DMS 273 (cell line): Measurements from ENCODE around the gene PAPLN.
A peak's percentile ranks its signal among the peaks of the same experiment; 100 is the strongest.

Experiments used
- DNase-seq: peaks from one replicate; lab custom pipeline; 2025; ENCODE audit not compliant: unreplicated experiment; lab: John Stamatoyannopoulos, UW

PAPLN gene

DNA sequence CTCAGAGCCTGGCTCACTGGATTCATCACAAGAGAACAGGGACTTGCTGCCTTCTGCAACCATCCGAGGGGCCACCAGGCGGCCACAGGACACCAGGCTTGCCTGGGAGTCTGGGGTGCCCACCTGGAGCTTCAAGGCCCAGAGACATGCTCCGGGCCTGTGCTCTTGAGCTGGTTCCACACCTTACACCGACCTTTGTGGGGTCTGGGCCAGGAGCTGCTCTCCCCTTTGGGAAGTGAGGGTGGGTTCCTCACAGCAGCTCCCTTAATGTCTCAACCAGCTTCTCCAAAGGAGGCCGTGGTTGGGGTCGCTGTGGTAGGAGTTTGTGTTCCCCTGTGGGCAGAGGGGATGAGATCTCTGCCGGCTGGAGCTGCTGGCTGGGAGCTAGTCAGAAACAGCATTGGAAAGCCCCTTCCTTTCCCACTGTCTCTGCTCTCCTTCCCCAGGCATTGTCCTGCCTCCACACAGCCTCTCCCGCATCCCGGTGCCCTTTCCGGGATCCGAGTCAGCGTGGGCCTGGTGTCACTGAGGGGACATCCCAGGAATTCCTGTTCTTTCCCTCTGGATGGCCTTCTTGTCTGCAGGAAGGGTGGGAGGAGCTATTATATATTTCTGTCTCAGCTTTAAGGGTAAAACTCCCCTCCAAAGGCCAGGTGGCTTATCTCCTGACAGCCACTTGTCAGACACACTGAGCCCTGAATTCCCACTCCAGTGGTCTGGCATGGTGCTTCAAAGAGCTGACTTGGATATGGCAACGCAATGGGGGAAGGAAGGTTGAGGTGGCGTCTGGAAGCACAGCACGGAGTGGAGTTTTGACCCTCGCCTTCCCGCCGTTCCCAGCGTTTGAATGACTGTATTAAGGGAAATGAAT lies 5.1 kb upstream of the PAPLN start:
- peak; percentile 49 for DNase-seq

DNA sequence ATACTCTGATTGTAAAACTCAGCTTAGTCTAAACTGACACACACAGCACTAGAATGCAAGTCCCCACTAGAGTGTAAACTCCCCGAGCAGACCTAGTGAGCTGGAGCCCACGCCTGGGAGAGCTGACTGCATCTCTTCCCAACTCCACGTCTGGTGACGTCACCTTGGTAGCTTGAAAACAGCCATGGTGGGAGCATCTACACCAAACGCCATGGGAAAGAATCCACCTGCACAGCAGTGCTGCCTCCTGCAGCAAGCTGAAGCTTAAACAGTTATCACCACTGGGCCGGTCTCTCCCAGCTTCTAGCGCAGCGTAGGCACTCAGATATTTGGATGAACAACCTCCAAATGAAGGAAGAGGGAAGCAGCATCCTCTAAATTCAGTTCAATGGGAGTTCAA lies 4.3 kb upstream of the PAPLN start:
- DNase-seq = no peak

DNA sequence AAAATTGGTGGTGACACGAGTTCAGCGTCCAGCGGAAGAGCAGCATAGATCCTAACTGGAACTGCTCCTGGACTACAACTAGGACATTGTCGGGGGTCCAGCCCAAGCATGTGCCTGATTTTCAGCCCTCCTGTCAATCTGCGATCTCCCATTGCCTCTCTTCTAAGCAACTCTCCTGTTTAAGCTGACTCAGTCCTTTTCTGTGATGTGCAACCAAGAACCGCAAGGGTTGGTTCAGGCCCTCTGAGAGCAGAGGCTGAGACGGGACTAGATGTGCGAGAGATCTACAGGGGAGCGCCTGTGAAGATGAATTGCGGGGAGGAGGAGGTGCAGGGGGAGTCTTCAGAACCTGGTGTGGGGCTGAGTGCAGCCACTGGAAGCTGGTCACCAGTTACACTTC lies 3.7 kb upstream of the PAPLN start:
- no peak for DNase-seq

- no peak for DNase-seq
Measured at GRCh38 chr14:73234029-73234428, 3.3 kb upstream of the PAPLN start.

GRCh38 chr14:73234586-73235394 lies 2.5 kb upstream of the PAPLN start:
- DNase-seq = no peak

DNA sequence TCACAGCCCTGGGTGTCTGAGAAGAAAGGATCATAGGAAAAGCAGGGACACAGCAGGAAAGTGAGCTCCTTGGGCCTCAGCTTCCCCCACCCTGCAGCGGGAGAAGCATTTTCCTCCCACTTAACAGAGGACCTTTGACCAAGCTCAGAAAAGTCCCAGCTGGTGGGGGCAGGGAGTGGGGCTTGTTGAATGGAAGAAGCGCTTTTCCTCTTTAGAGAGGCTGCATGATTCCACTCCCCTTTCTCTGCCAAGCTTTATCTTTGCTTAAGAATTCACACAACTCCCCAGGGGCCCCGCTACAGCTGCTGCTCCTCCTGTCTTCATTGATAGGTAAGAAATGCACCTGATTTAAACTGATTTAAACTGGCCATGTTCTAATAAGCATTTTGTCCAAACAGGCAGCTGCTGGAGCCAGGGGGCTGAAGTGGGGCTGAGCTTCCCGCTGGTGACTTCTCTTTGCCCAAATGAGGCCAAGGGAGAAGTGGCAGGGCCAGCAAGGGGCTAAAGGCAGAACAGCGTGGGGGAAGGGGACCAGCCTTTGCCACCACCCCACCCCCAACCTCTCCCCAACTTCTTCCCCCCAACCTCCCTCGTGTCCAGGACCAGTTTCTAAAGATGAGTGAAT lies 1.7 kb upstream of the PAPLN start:
- peak; percentile 58 for DNase-seq

DNA sequence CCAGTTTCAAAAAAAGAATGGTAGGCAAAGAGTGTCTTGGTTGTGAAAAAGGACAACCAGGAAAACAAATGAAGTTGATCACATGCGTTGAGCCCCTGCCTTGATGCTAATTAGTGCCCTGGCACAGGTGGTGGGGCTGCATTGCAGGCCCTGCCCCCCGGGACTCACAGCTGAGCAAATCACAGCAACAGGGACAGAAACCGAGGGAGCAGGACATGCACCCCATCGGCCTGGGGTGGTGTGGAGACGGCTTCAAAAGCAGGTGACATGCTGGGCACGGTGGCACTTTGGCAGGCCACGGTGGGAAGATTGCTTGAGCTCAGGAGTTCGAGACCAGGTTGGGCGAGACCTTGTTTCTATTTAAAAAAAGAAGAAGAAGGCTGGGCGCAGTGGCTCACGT lies 1.1 kb upstream of the PAPLN start:
- DNase-seq = peak; percentile 37

GRCh38 chr14:73236752-73237218 lies 521 bp upstream of the PAPLN start:
- no peak for DNase-seq

- peak; percentile 59 for DNase-seq
Measured at GRCh38 chr14:73237786-73238423, 599 bp downstream of the PAPLN start.

DNA sequence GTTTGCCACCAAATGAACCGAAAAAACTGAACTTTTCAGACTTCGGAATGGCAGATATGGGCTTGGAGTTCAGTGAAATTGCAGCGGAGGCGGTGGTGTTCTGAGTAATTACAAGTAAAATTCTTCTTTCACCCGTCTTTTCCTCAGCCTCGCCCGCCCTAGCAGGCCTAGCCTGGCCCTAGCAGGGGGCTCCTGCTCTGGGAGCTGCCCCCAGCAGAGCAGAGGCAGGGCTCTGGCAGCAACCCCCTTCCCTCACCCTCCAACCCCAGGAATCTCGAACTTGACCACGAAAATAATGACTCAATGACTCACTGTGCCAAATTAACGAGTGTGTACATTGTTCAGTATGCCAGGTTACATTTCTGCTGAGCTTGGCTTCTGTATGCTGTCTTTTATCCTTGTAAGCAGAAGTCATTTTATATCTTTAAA lies 1.1 kb downstream of the PAPLN start:
- peak; percentile 59 for DNase-seq

- no peak for DNase-seq
Measured at GRCh38 chr14:73238941-73239340, 1.6 kb downstream of the PAPLN start.

GRCh38 chr14:73239393-73240241 lies 2.3 kb downstream of the PAPLN start:
- DNase-seq = peak; percentile 71

- DNase-seq = no peak
Measured at GRCh38 chr14:73240816-73241480, 3.6 kb downstream of the PAPLN start.

DNA sequence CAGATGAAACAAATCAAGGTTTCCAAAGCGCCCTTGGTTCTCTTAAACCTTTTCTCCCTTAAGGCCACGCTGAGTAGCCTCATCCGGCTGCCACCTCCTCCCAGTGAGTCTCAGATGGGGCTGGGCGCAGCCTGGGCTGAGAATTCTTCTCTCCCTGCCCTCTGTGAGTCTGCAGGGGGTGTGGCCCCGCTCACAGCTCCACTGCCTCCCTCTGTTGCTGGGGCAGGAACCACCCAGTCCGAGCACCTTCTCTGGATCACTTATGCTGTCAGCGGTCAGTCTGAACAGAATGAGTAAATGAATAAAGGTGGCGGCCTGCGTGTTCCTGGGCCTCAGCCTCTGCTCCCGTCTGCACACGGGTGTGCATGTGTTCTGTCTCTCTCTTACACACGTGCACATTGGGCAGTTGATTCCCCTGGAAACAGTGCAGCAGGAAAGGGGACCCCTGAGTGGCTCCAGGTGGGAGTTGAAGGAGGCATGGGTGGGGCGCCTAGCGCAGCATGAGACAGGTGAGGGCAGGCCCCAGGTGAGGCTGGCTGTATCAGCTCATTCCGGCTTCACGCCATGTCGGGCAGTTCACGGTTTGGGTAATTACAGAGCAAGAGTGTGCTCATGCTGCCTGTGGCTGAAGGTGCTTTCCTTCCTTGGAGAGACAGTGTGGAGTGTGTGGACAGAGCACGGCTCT lies 4.3 kb downstream of the PAPLN start:
- DNase-seq = no peak

DNA sequence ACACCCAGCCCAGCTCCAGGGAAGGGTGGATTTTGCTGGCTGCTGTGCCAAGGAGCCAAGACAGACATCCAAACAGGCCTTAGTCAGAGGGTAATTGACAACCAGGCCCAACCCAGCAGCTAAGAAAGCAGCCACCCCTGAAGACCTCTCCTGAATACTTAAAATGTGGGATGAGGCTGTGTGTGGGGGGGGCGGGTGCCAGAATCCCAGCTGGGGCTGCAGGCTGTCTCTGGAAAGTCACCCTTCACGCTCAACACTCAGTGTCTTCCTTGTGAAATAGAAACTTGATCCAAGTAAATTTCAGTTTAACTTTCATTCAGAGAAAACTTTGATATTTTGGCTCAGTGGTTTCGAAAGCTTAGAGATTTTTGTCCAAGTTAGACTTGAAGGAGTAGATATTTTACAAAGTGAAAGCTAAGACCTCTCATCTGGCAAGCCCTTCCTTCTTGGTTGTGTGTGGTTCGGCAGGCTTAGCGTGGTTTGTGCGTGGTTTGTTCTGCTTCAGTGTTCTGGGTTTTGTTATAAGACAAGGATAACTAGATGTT lies 5.1 kb downstream of the PAPLN start:
- no peak for DNase-seq

- DNase-seq = no peak
Measured at GRCh38 chr14:73243341-73243740, 6.0 kb downstream of the PAPLN start.

DNA sequence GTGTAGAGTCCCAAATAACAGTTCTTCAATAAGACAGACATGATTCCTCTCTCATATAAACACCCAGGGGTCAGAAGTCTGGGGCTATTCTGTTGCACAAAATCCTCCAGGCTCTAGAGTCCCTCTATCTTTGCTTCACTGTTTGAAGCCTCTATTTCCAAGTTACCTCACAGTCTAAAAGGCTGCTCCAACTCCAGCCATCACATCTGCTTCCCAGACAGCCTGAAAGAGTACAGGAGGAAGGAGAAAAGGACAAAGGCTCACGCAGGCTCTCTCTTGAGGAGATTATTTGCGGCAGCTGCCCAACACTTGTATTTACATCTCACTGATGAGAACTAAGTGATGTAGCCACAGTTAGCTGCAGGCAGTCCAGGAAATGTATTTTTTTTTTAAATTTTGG lies 6.4 kb downstream of the PAPLN start:
- DNase-seq = no peak

DNA sequence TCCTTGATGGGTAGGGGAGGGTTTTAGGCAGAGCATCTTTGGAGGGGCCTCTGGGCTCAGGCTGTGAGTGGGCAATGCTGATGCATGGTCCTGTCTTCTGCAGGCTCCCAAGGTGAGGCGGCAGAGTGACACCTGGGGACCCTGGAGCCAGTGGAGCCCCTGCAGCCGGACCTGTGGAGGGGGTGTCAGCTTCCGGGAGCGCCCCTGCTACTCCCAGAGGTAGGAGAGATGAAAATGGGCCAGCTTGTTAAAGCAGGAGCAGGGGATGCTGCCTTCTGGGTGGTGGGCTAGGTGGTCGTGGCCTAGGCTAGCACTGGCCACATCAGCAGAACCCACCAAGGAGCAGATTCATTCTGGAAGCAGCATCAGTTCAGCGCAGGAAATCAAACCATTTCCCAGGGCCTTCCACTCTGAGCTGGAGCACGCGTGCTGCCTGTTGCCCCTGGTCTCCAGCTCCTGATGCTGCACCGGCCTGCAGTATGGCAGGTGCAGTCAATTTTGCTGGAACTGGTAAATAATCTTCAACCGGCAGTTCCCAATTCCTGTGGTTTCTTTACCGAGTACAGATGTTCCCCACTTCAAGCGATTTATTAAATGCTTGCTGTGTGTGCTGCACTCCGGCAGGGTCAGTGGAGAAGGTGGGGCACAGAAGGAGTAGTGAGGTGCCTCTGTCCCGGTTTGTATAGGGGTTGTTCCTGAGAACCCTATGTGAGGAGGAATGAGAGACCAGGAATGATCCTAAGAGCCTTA lies 7.4 kb downstream of the PAPLN start:
- no peak for DNase-seq
